Nephron (organoid): ENCODE results near the gene IPCEF1.
"Not testable (repeated sequence)": the region's sequence is repeated elsewhere in the genome, so short reads cannot be mapped to it uniquely, and the experiment has no call there.

Source experiments
- H3K27ac Mint-ChIP-seq, 3 experiments: 2 replicates each; pipeline ENCODE4 v1.8.0; 2020; ENCODE audit warnings: mixed read lengths in 3 of 3, mild to moderate bottlenecking in 2 of 3, moderate library complexity in 1 of 3
- H3K27me3 Mint-ChIP-seq: 2 replicates; pipeline ENCODE4 v1.8.0; 2021; ENCODE audit warnings: low read depth, mild to moderate bottlenecking, moderate library complexity, mixed read lengths
- H3K36me3 Mint-ChIP-seq: 2 replicates; pipeline ENCODE4 v1.8.0; 2020; ENCODE audit warnings: low read depth, mixed read lengths
- H3K4me1 Mint-ChIP-seq: 2 replicates; pipeline ENCODE4 v1.8.0; 2020; ENCODE audit warnings: mixed read lengths
- H3K4me3 Mint-ChIP-seq, 3 experiments: 2 replicates each; pipeline ENCODE4 v1.8.0; 2020; ENCODE audit warnings: mild to moderate bottlenecking in 3 of 3, mixed read lengths in 3 of 3, moderate library complexity in 2 of 3
- H3K9me3 Mint-ChIP-seq: 2 replicates; pipeline ENCODE4 v1.8.0; 2020; ENCODE audit warnings: mixed read lengths
- TF ChIP-seq, protein P1 (sequence below), 3 experiments: fragments of 200-600 bp; sonication (generic); IDR thresholded peaks; one replicate each; pipeline ENCODE4 v1.5.0; 2021; ENCODE audit warnings: antibody characterized with exemption in 3 of 3; ENCODE audit not compliant: unreplicated experiment in 3 of 3

IPCEF1 gene

DNA sequence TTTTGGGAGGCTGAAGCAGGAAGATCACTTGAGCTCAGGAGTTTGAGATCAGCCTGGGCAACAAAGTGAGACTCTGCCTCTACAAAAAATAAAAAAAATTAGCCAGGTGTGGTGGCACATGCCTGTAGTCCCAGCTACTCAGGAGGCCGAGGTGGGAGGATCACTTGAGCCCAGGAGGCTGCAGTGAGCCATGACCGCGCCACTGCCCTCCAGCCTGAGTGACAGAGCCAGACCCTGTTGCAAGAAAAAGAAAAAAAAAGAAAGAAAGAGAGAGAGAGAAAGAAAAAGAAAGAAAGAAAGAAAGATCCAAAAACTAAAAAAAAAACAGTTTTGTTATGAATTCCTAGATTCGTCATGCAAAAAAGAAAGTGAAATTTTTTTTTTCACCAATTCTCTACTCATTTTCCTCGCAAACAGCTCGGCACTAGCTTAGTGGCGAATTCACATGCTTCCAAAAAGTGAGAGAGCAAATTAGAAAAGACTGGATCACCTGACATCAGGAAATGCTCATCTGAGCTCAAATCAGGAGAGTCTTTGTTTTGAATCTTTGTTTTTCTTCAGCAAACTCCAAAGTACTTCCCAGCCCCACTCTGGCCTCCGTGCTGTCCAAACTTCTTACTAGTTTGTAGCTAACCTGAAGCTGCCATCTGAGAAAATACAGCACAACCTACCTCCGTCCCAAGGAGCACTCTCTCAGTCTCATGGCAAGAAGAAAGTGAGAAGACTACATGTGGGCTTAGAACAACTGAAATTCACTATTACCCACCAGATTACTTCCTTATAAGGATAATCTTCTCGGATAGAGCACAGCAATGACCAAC is 27.0 kb downstream of the IPCEF1 start:
- peaks cover 12% of the 10 kb centered on the region for H3K9me3 Mint-ChIP-seq
- peaks cover 6% of the 10 kb centered on the region for H3K4me1 Mint-ChIP-seq
- peak overlapping the region; percentile 15 to 66 (median 65) for H3K27ac Mint-ChIP-seq
- peaks cover 7% of the 10 kb centered on the region for H3K36me3 Mint-ChIP-seq
- no peaks in the 10 kb centered on the region for H3K27me3 Mint-ChIP-seq
- TF ChIP-seq, protein P1, sequence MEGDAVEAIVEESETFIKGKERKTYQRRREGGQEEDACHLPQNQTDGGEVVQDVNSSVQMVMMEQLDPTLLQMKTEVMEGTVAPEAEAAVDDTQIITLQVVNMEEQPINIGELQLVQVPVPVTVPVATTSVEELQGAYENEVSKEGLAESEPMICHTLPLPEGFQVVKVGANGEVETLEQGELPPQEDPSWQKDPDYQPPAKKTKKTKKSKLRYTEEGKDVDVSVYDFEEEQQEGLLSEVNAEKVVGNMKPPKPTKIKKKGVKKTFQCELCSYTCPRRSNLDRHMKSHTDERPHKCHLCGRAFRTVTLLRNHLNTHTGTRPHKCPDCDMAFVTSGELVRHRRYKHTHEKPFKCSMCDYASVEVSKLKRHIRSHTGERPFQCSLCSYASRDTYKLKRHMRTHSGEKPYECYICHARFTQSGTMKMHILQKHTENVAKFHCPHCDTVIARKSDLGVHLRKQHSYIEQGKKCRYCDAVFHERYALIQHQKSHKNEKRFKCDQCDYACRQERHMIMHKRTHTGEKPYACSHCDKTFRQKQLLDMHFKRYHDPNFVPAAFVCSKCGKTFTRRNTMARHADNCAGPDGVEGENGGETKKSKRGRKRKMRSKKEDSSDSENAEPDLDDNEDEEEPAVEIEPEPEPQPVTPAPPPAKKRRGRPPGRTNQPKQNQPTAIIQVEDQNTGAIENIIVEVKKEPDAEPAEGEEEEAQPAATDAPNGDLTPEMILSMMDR (IDR thresholded peaks at IDR 0.05; ENCODE audit: unreplicated experiment in 3 of 3), result no peak
- peak overlapping the region in 1 of 3 experiments; percentile 4 for H3K4me3 Mint-ChIP-seq

DNA sequence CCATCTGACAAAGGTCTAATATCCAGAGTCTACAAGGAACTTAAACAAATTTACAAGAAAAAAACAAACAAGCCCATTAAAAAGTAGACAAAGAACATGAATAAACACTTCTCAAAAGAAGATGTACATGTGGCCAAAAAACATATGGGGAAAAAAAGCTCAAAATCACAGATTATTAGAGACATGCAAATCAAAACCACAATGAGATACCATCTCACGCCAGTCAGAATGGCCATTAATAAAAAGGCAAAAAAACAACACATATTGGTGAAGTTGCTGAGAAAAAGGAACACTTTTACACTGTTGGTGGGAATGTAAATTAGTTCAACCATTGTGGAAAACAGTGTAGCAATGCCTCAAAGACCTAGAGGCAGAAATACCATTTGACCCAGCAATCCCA is 29.3 kb downstream of the IPCEF1 start:
- H3K9me3 Mint-ChIP-seq, result peaks cover 12% of the 10 kb centered on the region
- not testable (repeated sequence) for H3K4me3 Mint-ChIP-seq, H3K27ac Mint-ChIP-seq, H3K27me3 Mint-ChIP-seq, H3K4me1 Mint-ChIP-seq
- peaks cover 10% of the 10 kb centered on the region for H3K36me3 Mint-ChIP-seq

DNA sequence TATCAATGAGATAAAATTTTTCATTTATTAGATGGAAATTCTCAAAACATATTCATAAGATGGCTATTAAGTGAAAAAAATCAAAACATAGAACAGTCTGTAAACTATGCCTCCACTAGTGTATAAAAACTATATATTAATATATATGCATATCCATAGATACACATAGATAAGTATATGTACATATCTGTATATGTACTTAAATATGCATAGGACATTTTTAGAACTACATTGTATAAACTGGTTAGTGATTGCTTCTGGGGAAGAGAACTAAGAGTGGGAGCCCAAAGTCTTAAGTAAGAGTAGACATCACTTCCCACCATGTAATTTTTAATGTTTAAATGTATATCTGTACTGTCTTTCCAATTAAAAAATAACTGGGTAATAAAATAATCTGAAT is 31.5 kb downstream of the IPCEF1 start:
- peaks cover 3% of the 10 kb centered on the region for H3K36me3 Mint-ChIP-seq
- H3K4me1 Mint-ChIP-seq, result peaks cover 9% of the 10 kb centered on the region
- H3K4me3 Mint-ChIP-seq, result no peak overlapping the region
- H3K27me3 Mint-ChIP-seq, result no peaks in the 10 kb centered on the region
- peaks cover 8% of the 10 kb centered on the region for H3K9me3 Mint-ChIP-seq
- no peak overlapping the region for H3K27ac Mint-ChIP-seq
- TF ChIP-seq, protein P1 (IDR thresholded peaks at IDR 0.05; ENCODE audit: unreplicated experiment in 3 of 3), result no peak

DNA sequence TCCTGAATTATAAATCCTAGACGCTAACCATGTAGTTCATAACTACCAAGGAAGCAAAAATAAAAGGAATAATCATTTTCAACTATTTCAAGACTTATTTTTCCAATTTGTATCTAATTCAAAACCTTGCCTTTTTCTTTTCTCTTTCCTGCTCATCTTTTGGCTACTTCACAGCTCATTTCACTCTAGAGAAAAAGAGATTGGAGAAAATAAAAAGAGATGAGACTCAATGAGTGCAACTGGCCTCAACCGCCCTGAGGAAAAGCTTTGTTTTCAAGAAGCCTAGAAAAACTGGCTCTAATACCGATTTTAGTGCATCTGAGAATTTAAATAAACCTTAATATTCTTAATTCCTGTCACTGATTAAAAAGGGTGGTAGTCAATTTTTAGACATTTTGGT is 36.4 kb downstream of the IPCEF1 start:
- Mint-ChIP-seq H3K4me3 (peak overlapping the region; percentile 16 to 62 (median 52)), H3K27me3 (no peaks in the 10 kb centered on the region), H3K36me3 (peaks cover 3% of the 10 kb centered on the region), H3K27ac (peak overlapping the region; percentile 93 to 95 (median 95)), H3K4me1 (peaks cover 30% of the 10 kb centered on the region), H3K9me3 (no peaks in the 10 kb centered on the region)
- TF ChIP-seq, protein P1 (IDR thresholded peaks at IDR 0.05; ENCODE audit: unreplicated experiment in 3 of 3), result no peak

DNA sequence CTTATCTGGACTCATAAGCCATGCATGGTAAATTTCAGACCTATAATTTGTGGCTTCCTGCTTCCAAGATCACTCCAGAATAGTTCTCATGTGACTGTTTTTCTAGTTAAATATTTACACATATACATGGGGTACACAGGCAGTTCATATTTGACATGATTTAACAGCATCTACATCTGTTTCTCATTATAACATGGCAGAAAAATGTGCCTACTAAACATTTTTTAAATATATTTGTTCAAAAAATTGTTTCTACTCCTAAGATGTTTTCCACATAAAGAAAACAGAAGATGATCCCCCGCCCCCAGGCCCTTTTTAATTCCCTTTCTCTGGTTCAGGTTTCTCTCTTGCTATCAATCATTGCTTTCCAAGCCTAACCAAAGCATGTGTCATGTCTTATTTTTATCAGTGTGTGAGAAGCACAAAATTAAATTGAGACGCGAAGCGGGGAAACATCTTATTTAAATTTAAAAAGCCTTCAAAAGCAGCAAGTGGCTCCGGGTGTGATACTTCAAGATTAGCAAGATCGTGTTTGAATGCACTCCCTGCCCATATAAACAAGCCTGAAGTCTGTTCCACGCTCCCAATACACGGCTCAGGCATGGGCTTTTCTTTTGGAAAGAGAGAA is 37.3 kb downstream of the IPCEF1 start:
- Mint-ChIP-seq H3K27ac (peak overlapping the region; percentile 93 to 95 (median 95)), H3K4me1 (peaks cover 33% of the 10 kb centered on the region), H3K9me3 (no peaks in the 10 kb centered on the region), H3K27me3 (no peaks in the 10 kb centered on the region), H3K36me3 (peaks cover 3% of the 10 kb centered on the region), H3K4me3 (peak overlapping the region; percentile 14 to 62 (median 52))
- TF ChIP-seq, protein P1 (IDR thresholded peaks at IDR 0.05; ENCODE audit: unreplicated experiment in 3 of 3), result no peak

DNA sequence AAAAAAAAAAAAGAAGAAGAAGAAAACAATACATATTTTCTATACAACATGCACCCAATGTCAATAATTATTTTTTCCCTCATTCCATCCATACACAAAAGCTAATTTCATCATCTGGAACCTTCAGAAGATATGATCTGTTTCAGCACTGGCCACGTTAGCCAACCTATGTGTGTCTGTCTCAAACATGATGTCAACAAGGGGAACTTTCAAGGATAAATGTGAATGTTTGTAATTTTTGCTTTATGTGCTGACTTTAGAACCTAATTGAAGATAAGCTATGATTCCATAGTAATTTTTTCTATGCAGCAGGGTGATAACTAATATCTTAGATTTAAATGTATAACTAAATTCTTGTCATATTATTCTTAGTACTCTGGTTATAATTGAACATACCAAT is 37.9 kb downstream of the IPCEF1 start:
- TF ChIP-seq, protein P1 (IDR thresholded peaks at IDR 0.05; ENCODE audit: unreplicated experiment in 3 of 3), result no peak
- Mint-ChIP-seq H3K9me3 (no peaks in the 10 kb centered on the region), H3K4me1 (peaks cover 33% of the 10 kb centered on the region), H3K4me3 (peak overlapping the region in 1 of 3 experiments; percentile 15), H3K27me3 (no peaks in the 10 kb centered on the region), H3K27ac (peak overlapping the region; percentile 93 to 95 (median 95)), H3K36me3 (peaks cover 3% of the 10 kb centered on the region)
